DOHH2 (cell line): ENCODE results near the gene YES1.
A peak's percentile ranks its signal among the peaks of the same experiment; 100 is the strongest.

Source experiments
- CTCF ChIP-seq: fragments of 200-600 bp; sonication (generic); IDR thresholded peaks from one replicate; pipeline ENCODE4 v1.5.1; 2014; ENCODE audit warnings: antibody characterized with exemption, mild to moderate bottlenecking, low read depth, low read length; ENCODE audit not compliant: poor library complexity, severe bottlenecking
- EZH2phosphoT487 ChIP-seq: fragments of 200-600 bp; sonication (generic); IDR thresholded peaks from 2 replicates; pipeline ENCODE4 v1.6.1; 2017; ENCODE audit warnings: borderline replicate concordance, mild to moderate bottlenecking, antibody characterized with exemption, low read length, moderate library complexity, mixed read lengths

GRCh38 chr18:712401-713134 lies 99.5 kb downstream of the YES1 start, which contains the start of gene ENOSF1:
- TF ChIP-seq EZH2phosphoT487 (no peak), CTCF (peak; percentile 54)
